ENCODE data around the gene BORA.
A peak's percentile ranks its signal among the peaks of the same experiment; 100 is the strongest.
"Not testable (repeated sequence)": the region's sequence is repeated elsewhere in the genome, so short reads cannot be mapped to it uniquely, and the experiment has no call there.

The BORA gene

DNA sequence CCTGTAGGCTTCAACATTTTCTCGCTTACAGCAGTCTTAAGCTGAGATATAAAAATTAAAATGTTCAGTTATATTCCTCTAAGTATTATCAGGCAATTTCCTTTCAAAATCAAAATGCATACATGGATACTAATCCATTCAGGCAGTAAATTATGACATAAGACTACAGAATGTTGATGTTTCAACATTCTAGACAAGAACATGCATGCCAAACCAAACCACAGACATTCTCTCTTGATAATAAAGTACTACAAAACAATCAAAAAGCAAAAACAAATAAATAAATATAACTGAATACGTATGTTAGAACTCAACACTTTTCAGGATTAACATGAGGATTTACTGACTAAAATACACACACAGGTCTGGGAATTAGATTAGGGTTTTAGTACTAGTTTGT, 46.3 kb downstream of the BORA start:
- no peak for DNase-seq

DNA sequence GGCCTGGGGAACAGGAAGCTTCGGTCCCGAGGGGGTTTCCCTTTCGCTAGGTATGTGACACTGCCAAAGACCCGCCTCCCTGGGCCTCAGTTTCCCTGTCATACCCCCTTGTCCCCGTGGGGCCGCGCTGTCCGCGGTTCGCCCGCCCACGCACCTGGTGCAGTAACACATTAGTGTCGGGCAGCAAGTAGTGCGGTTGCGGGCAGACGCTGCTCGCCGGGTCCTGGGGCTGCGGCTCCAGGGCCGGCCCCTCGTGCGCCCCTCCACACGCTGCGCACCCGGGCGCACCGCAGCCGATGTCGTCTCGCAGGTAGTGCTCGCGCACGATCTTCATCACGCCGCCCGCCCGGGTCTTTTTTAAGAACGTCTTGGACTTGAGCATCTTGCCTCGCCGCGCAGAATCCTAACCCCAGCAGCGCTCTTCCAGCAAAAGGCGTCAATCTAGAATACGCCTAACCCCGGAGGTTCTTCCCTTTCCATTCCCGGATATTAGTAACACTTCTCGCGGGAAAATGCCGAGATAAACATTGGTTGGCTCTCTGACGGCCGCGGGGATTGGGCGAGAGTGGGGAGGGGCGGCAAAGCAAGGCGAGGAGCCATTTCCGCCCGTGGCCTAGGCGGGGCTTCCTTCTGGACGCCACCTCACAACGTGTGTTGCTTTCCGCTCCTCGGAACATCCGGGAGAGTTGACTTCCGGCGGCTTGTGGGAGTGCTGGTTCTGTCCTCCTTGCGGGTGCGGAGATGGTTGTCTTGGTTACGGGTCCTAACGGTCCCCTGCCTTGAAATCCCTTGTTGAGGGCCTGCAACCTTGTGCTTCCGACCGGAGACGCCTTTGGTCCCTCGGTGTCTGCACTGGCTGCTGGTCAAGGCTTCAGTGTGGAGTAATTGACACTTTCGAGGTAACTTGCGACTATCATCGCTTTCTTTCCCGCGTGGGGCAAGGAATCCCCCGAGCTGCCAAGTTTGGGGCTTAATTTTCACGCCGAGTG, 54.0 kb downstream of the BORA start, which contains the start of the genes DIS3 and PIBF1:
Gene DIS3 (minus strand): TSS at position 450 of the 989 bp plus-strand sequence. CDS start 68 bp downstream, at position 382.
Gene PIBF1 (plus strand): TSS at position 683 of the 989 bp plus-strand sequence. CDS start 1,337 bp downstream, outside the sequence.
- peak; percentile 99 for DNase-seq

DNA sequence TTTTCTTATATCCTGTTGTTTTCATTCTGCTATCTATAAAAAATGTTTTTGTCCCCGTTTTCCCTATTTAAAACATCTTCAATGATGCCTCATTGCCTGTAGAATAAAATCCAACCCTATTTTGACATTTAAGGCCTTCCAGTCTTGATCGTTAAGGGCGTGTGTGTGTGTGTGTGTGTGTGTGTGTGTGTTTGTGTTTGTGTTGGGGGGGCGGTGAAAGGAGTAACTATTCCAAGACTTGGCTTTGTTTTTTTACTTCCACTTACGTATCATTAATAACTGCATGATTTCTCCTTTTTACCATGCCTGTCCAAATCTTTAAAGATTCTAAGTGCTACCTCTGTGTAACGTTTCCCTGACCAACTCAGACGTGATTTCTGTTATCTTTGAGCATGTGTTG, 55.0 kb downstream of the BORA start:
- DNase-seq = no peak

DNA sequence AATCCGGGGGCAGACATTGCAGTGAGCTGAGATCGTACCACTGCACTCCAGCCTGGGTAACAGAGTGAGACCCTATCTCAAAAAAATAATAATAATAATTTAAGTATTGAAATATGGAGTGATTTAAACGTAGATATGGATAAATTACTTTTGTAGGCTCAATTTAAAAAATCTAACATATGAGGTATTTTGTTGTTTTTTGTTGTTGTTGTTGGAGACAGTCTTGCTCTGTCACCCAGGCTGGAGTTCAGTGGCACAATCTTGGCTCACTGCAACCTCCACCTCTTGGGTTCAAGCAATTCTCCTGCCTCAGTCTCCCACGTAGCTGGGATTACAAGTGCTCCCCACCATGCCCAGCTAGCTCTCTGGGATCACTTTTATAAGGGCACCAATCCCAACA, 57.0 kb downstream of the BORA start:
- not testable (repeated sequence) for DNase-seq

DNA sequence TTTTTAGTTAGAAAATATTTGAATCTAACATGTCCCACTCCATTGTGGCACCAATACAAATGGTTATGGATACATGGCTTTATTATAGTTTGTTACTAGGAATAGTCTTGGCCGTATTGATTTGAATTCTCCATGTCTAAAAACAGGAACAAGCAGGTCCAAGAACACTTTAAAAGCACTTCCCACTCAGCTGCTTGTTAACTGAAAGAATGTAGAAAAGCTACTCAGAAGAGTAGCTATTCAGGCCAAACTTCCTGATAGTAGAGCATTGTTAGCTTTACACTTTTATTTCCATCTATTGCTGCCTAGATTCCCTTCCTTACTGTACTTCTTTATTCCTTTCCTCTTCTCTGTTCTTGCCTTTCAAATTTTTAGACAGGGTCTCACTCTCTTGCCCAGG, 61.1 kb downstream of the BORA start:
- DNase-seq = no peak

DNA sequence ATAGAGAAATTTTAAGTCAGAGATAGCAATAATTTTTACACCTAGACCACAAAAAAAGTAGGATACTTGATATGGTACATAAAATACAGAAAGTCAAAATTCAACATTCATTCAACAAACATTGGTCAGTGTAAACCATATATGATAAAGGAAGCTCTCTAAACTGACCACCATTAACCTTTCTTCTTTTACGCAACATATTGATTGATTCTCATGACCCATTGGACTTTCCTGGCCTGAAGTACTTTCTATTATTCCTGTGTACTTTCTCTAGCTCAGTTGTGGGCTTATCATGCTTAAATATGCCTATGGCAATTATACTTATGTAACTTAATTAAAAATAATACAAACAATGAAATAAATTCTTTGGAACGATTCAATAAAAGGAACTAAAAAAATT, 64.9 kb downstream of the BORA start:
- DNase-seq = no peak

DNA sequence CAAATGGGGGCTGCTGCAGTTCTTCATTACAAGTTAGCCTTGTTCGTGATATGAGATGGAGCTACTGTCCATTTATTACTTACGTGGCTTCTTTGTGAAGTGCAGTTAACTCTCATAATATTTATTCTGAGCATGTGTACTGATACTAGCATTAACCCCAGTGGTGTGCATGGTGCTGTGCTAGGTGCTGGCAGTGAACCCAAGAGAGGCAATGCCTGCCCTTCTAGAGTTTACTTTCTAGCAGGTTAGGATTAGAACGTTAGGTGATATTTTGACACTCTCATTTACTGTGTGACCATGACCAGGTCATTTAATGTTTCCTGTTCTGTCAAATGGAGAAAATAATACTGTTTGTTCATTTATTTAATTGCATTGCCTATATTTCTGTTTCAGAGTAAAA, 71.1 kb downstream of the BORA start:
- DNase-seq = no peak

DNA sequence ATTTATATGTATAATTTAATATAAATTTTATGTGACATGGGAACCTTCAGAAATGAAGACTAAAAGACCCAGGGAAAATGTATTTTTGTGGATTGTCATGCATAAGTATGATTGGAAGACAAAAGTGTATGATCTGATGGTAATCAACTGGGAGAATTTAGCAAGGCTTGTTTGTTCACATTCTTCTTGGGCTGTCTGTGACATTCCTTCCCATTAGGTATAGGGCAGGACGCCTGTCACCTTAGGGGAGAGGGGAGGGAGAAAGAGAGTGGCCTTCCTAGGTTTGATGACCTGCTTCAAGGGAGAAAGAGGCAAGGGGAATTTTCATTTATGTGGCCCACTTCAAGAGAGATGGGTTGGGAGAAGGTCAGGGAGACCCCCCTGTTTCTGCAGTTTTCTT, 76.6 kb downstream of the BORA start:
- no peak for DNase-seq

All from activated effector memory CD4-positive, alpha-beta T cell treated with anti-CD3 and anti-CD28 coated beads, Interleukin-2, amount 50 U/mL, for 16 hours (primary cell).